OCI-LY3 (cell line): ENCODE data around the gene TWIST2.

Source experiments
- H2AFZ ChIP-seq: fragments of 200-600, 300-600 bp; shearing (Covaris generic); 2 replicates; pipeline ENCODE4 v1.6.0; 2014; ENCODE audit warnings: antibody characterized with exemption, low read depth, low read length
- H3K27ac ChIP-seq: fragments of 200-600, 300-600 bp; sonication (generic); 2 replicates; pipeline ENCODE4 v1.5.1; 2014; ENCODE audit warnings: mild to moderate bottlenecking, low read length, moderate library complexity, mixed read lengths
- H3K27me3 ChIP-seq: fragments of 200-600, 300-600 bp; sonication (generic); 2 replicates; pipeline ENCODE4 v1.6.1; 2014; ENCODE audit warnings: low read depth, low read length, mixed read lengths
- H3K36me3 ChIP-seq: fragments of 200-600, 300-600 bp; sonication (generic); replicated peaks from 2 replicates; pipeline ENCODE3; 2014; ENCODE audit warnings: low read depth, low read length, mixed read lengths
- H3K4me1 ChIP-seq: fragments of 300-600, 200-600 bp; sonication (generic); 2 replicates; pipeline ENCODE4 v1.6.1; 2014; ENCODE audit warnings: low read length, mixed read lengths
- H3K4me2 ChIP-seq: fragments of 200-600, 300-600 bp; sonication (generic); 2 replicates; pipeline ENCODE4 v1.6.1; 2014; ENCODE audit warnings: low read length, mixed read lengths
- H3K4me3 ChIP-seq: fragments of 300-600, 200-600 bp; sonication (generic); 2 replicates; pipeline ENCODE4 v1.5.1; 2014; ENCODE audit warnings: antibody characterized with exemption, mild to moderate bottlenecking, low read length, moderate library complexity
- H3K79me2 ChIP-seq: fragments of 300-600, 200-600 bp; shearing (Covaris generic); 2 replicates; pipeline ENCODE4 v1.6.1; 2014; ENCODE audit warnings: mild to moderate bottlenecking, low read length, mixed read lengths
- H3K9ac ChIP-seq: fragments of 300-600, 200-600 bp; shearing (Covaris generic); 2 replicates; pipeline ENCODE4 v1.6.0; 2014; ENCODE audit warnings: mild to moderate bottlenecking, low read length, moderate library complexity
- H3K9me3 ChIP-seq: fragments of 200-600, 300-600 bp; shearing (Covaris generic); 2 replicates; pipeline ENCODE4 v1.6.1; 2014; ENCODE audit warnings: low read length, mixed read lengths; ENCODE audit not compliant: insufficient read depth
- H4K20me1 ChIP-seq: fragments of 200-600, 300-600 bp; sonication (generic); 2 replicates; pipeline ENCODE4 v1.6.1; 2016; ENCODE audit warnings: low read length, mixed read lengths; ENCODE audit not compliant: insufficient read depth
- CTCF ChIP-seq: fragments of 200-600, 300-600 bp; sonication (generic); IDR thresholded peaks from 2 replicates; pipeline ENCODE4 v1.5.1; 2014; ENCODE audit warnings: antibody characterized with exemption, low read length, low read depth
- EZH2phosphoT487 ChIP-seq: fragments of 200-600 bp; shearing (Covaris generic); IDR thresholded peaks from 2 replicates; pipeline ENCODE4 v1.6.1; 2018; ENCODE audit warnings: antibody characterized with exemption, mixed run types, low read depth

The TWIST2 gene

DNA sequence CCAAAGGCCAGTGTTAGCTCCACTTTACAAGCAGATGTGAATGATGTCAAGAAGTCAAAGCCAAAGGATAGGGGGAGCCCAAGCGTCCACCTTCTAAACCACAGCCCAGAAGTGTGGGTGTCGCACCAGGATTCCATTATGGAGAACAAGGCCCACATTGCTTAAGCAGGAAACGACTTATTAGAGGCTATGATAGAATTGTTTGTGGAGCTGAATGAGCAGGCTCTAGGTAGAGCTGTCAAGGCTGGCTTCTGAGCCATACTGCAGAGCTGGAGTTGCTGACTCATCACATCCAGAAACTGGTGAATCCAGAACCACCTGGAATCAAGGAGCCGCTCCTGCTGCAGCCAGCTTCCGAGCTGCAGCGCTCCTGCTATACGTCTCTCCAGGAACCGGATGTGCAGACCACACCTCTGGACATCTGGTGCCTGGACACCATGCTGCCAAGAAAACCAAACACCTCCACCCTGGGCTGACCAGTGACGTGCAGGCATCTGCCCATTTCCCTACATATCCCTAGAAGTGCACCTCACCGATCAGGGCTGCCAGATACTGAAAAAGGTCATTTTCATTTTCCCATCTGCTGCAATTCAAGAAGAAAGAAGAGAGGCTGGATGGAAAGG is 6.2 kb upstream of the TWIST2 start:
- Histone ChIP-seq H3K9me3 (no peaks in the 10 kb centered on the region), H3K4me1 (no peaks in the 10 kb centered on the region), H3K79me2 (no peaks in the 10 kb centered on the region), H3K9ac (no peak overlapping the region), H3K4me3 (no peak overlapping the region), H2AFZ (no peak overlapping the region), H3K4me2 (no peak overlapping the region), H3K27me3 (no peaks in the 10 kb centered on the region), H4K20me1 (no peaks in the 10 kb centered on the region), H3K27ac (no peak overlapping the region), H3K36me3 (no peaks in the 10 kb centered on the region)
- TF ChIP-seq EZH2phosphoT487 (no peak), CTCF (no peak)

- no peaks in the 10 kb centered on the region for H4K20me1 ChIP-seq
- H2AFZ ChIP-seq = no peak overlapping the region
These were observed 4.4 kb upstream of the TWIST2 start for GRCh38 chr2:238843476-238843875.

DNA sequence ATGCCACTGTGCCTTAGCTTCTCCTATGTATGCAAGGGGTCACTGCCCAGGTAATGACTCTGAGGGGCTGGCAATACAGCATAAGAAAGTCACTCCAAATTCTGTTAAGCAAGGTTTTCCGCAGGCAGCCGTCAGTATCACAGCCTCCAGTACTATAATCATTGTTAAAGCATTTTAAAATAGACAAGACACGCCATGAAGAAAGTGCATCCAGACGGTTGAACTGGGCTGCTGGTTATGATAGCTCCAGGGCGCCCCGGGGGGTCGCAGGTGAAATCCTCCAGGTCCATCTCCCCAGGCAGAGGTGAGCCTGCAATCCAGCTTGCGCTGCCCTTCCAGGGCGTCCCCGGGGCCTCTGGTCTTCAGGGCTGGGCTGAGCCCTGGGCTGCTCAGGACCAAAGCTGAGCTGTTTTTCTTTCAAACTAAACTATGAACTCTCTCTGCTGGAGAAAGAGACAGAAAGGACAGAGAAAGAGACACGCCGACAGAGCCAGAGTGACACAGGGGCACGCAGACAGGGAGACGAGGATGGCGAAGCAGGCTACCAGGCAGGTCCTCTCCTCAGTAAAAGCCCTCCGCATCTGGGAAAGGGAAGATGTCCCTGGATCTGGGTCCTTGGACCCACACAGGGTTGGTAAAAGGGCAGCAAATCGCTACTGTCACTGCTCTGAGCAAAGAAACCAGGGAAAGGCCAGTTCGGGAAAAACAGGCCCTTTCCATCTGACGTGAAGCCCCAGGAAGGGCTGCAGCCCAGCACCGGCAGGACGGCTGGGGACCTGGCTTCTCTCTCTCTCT is 2.1 kb upstream of the TWIST2 start:
- Histone ChIP-seq H4K20me1 (no peaks in the 10 kb centered on the region), H3K79me2 (no peaks in the 10 kb centered on the region), H3K4me2 (no peak overlapping the region), H3K9ac (no peak overlapping the region), H3K36me3 (no peaks in the 10 kb centered on the region), H3K9me3 (no peaks in the 10 kb centered on the region), H3K27ac (no peak overlapping the region), H2AFZ (no peak overlapping the region), H3K4me3 (no peak overlapping the region), H3K4me1 (no peaks in the 10 kb centered on the region), H3K27me3 (no peaks in the 10 kb centered on the region)
- TF ChIP-seq CTCF (no peak), EZH2phosphoT487 (no peak)

More at GRCh38 chr2:238843476-238843875, 4.4 kb upstream of the TWIST2 start:
- Histone ChIP-seq H3K4me3 (no peak overlapping the region), H3K9me3 (no peaks in the 10 kb centered on the region), H3K27ac (no peak overlapping the region), H3K27me3 (no peaks in the 10 kb centered on the region), H3K4me1 (no peaks in the 10 kb centered on the region), H3K4me2 (no peak overlapping the region), H3K9ac (no peak overlapping the region), H3K79me2 (no peaks in the 10 kb centered on the region), H3K36me3 (no peaks in the 10 kb centered on the region)
- TF ChIP-seq CTCF = no peak
- no peak for TF ChIP-seq EZH2phosphoT487

DNA sequence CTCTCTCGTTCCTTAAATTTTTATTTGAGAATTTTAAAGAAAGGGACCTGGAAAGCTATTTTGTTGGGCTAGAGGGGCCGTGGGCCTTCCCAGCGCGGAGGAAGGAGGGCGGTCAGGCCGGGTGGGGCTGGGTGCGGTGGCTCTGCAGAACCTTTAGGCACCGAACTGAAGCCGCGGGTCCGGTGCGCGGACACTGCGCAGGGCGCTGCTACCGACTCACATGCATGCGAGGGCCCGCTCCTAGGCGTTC is 1.6 kb upstream of the TWIST2 start:
- Histone ChIP-seq H3K4me3 (no peak overlapping the region), H3K4me2 (no peak overlapping the region), H3K27me3 (no peaks in the 10 kb centered on the region), H3K9me3 (no peaks in the 10 kb centered on the region), H3K36me3 (no peaks in the 10 kb centered on the region), H3K79me2 (no peaks in the 10 kb centered on the region), H2AFZ (no peak overlapping the region), H3K4me1 (no peaks in the 10 kb centered on the region), H4K20me1 (no peaks in the 10 kb centered on the region), H3K27ac (no peak overlapping the region), H3K9ac (no peak overlapping the region)
- TF ChIP-seq CTCF (no peak), EZH2phosphoT487 (no peak)
